KMS-11 (cell line): ENCODE measurements around the gene LRRC4.

Experiments used
- H2AFZ ChIP-seq: fragments of 200-600 bp; sonication (generic); 2 replicates; pipeline ENCODE4 v1.6.1; 2016; ENCODE audit warnings: antibody characterized with exemption, mixed run types, low read depth
- H3K27ac ChIP-seq: fragments of 200-600 bp; sonication (generic); 2 replicates; pipeline ENCODE4 v1.6.1; 2016; ENCODE audit warnings: mild to moderate bottlenecking, mixed run types
- H3K27me3 ChIP-seq: fragments of 200-600 bp; sonication (generic); 2 replicates; pipeline ENCODE4 v1.6.1; 2017; ENCODE audit warnings: mild to moderate bottlenecking, low read depth, mixed run types, moderate library complexity; ENCODE audit not compliant: insufficient read depth
- H3K36me3 ChIP-seq: fragments of 200-600 bp; sonication (generic); 2 replicates; pipeline ENCODE4 v1.6.1; 2017; ENCODE audit warnings: mild to moderate bottlenecking, mixed run types; ENCODE audit not compliant: insufficient read depth
- H3K4me1 ChIP-seq: fragments of 200-600 bp; sonication (generic); 2 replicates; pipeline ENCODE4 v1.6.1; 2016; ENCODE audit warnings: mild to moderate bottlenecking, low read depth, mixed run types; ENCODE audit not compliant: poor library complexity, severe bottlenecking
- H3K4me2 ChIP-seq: fragments of 200-600 bp; sonication (generic); 2 replicates; pipeline ENCODE4 v1.7.0; 2016; ENCODE audit warnings: mild to moderate bottlenecking, mixed run types
- H3K4me3 ChIP-seq: fragments of 200-600 bp; sonication (generic); IDR thresholded peaks from 2 replicates; pipeline ENCODE4 v1.6.1; 2017; ENCODE audit warnings: low read depth, low read length, mixed read lengths; ENCODE audit not compliant: insufficient read depth
- H3K79me2 ChIP-seq: fragments of 200-600 bp; sonication (generic); 2 replicates; pipeline ENCODE4 v1.6.1; 2016; ENCODE audit warnings: low read depth, mixed run types; ENCODE audit not compliant: insufficient read depth
- H3K9ac ChIP-seq: fragments of 200-600 bp; sonication (generic); 2 replicates; pipeline ENCODE4 v1.6.1; 2016; ENCODE audit warnings: mild to moderate bottlenecking, mixed run types
- H4K20me1 ChIP-seq: fragments of 200-600 bp; sonication (generic); 2 replicates; pipeline ENCODE4 v1.6.1; 2016; ENCODE audit warnings: mild to moderate bottlenecking, mixed run types; ENCODE audit not compliant: insufficient read depth
- TF ChIP-seq, protein P1 (sequence below): fragments of 200-600 bp; sonication (generic); conservative IDR thresholded peaks from 2 replicates; pipeline ENCODE4 v1.6.1; 2017; ENCODE audit warnings: low read depth, mild to moderate bottlenecking, antibody characterized with exemption, low read length, moderate library complexity, mixed read lengths

LRRC4 gene

DNA sequence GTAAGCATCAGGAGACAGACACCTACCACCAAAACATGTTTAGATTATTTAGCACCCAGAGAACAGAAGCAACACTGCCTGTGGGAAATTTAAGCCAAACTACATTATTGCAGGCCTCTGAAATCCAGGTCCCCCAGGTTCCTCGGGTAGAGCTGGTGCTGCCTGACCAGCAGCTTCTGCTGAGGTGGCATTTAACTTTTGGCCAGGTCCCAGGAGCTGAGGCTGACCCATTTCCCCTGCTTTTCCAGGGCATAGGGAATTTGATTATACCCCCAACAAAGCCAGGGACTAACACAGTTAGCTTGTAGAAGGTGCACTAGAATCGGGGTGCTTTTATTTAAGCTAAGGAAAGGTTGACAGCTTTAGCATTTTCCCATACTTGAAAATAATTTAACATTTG is 4.7 kb downstream of the LRRC4 start:
- no peak overlapping the region for H3K9ac ChIP-seq
- TF ChIP-seq, protein P1, sequence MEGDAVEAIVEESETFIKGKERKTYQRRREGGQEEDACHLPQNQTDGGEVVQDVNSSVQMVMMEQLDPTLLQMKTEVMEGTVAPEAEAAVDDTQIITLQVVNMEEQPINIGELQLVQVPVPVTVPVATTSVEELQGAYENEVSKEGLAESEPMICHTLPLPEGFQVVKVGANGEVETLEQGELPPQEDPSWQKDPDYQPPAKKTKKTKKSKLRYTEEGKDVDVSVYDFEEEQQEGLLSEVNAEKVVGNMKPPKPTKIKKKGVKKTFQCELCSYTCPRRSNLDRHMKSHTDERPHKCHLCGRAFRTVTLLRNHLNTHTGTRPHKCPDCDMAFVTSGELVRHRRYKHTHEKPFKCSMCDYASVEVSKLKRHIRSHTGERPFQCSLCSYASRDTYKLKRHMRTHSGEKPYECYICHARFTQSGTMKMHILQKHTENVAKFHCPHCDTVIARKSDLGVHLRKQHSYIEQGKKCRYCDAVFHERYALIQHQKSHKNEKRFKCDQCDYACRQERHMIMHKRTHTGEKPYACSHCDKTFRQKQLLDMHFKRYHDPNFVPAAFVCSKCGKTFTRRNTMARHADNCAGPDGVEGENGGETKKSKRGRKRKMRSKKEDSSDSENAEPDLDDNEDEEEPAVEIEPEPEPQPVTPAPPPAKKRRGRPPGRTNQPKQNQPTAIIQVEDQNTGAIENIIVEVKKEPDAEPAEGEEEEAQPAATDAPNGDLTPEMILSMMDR: no peak
- no peaks in the 10 kb centered on the region for H4K20me1 ChIP-seq
- no peak overlapping the region for H2AFZ ChIP-seq
- H3K27me3 ChIP-seq: no peaks in the 10 kb centered on the region
- H3K27ac ChIP-seq: no peak overlapping the region
- no peaks in the 10 kb centered on the region; the same call in 1 of the 2 replicates for H3K36me3 ChIP-seq
- no peak overlapping the region for H3K4me3 ChIP-seq
- no peak overlapping the region for H3K4me2 ChIP-seq
- no peaks in the 10 kb centered on the region for H3K79me2 ChIP-seq
- no peaks in the 10 kb centered on the region for H3K4me1 ChIP-seq

DNA sequence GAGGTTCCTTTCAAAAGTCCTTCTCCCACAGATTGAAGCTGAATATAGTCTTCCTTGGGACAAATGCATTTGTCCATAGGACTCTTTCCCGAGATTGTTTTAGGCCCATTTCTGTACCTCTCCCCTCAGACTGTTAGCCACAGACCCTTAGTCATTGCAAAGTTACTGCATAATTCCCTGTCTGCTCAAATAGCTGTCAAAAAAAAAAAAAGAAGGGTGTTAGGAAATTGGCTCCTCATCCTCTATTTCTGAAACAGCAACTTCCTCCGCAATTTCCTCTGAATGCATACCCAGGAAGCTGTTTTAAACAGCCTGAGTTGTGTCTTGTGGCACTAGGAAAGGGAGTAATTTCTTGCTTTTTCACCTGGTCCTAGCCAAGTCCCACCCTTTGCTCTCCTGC is 5.4 kb downstream of the LRRC4 start:
- TF ChIP-seq, protein P1: no peak
- H3K27ac ChIP-seq: no peak overlapping the region
- no peaks in the 10 kb centered on the region for H3K79me2 ChIP-seq
- no peak overlapping the region for H2AFZ ChIP-seq
- no peaks in the 10 kb centered on the region for H4K20me1 ChIP-seq
- no peaks in the 10 kb centered on the region; the same call in 1 of the 2 replicates for H3K36me3 ChIP-seq
- no peak overlapping the region for H3K4me2 ChIP-seq
- H3K9ac ChIP-seq: no peak overlapping the region
- H3K27me3 ChIP-seq: no peaks in the 10 kb centered on the region
- no peak overlapping the region for H3K4me3 ChIP-seq
- no peaks in the 10 kb centered on the region for H3K4me1 ChIP-seq

DNA sequence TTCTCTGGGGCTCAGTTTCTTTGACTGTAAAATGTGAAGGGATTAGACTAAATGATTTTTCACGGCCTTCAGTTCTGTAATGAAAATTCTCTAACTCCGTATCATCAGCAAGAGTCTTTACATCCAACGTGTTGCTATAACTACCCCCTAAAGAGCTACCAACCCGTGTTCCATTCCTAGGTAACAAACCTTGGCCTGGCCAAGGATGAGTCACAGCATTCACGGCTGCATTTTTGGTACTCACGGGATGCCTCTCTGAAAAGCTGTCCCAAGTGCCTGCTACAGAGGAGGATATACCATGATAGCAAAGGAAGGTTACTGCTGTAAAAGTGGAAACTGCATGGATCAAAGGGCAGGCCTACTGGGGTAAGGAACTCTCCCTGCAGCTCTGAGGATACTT is 5.9 kb downstream of the LRRC4 start:
- no peaks in the 10 kb centered on the region for H3K4me1 ChIP-seq
- no peaks in the 10 kb centered on the region for H3K79me2 ChIP-seq
- H4K20me1 ChIP-seq: no peaks in the 10 kb centered on the region
- H3K4me2 ChIP-seq: no peak overlapping the region
- H3K27me3 ChIP-seq: no peaks in the 10 kb centered on the region
- TF ChIP-seq, protein P1: no peak
- H3K27ac ChIP-seq: no peak overlapping the region
- no peak overlapping the region for H2AFZ ChIP-seq
- no peak overlapping the region for H3K4me3 ChIP-seq
- no peak overlapping the region for H3K9ac ChIP-seq
- H3K36me3 ChIP-seq: no peaks in the 10 kb centered on the region; the same call in 1 of the 2 replicates

DNA sequence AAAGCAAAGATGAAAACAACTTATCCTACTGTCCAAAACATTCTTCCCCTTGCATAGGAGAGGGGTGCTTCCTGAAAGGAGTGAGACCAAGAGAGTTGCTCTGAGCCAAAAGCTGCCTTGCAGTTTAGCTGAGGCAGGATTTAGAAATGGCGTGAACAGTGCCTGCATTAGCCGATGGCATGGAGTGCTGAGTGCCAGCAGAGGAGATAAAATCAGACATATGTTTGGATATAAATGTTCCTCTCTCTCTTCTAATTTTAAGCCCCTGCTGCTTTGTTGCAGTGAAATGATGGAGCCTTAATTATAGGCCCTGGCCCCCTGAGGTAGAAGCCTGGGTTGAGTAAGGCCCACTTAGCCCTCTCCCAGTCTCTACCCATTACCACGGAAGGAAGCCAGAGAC is 7.1 kb downstream of the LRRC4 start:
- Histone ChIP-seq H3K4me1 (no peaks in the 10 kb centered on the region), H3K27me3 (no peaks in the 10 kb centered on the region), H3K36me3 (no peaks in the 10 kb centered on the region; the same call in 1 of the 2 replicates), H2AFZ (no peak overlapping the region), H3K79me2 (no peaks in the 10 kb centered on the region), H3K27ac (no peak overlapping the region), H3K4me3 (no peak overlapping the region), H3K4me2 (no peak overlapping the region), H4K20me1 (no peaks in the 10 kb centered on the region), H3K9ac (no peak overlapping the region)
- TF ChIP-seq, protein P1: no peak
